A673 (cell line): Measurements from ENCODE around the gene EXOC4.

Experiments used
- EZH2 ChIP-seq: fragments of 200-600 bp; sonication (generic); IDR thresholded peaks from 2 replicates; pipeline ENCODE4 v1.6.1; 2017; ENCODE audit warnings: borderline replicate concordance, low read depth, mild to moderate bottlenecking, mixed read lengths, antibody characterized with exemption, low read length; ENCODE audit not compliant: poor library complexity, severe bottlenecking
- TF ChIP-seq, protein P1 (sequence below): fragments of 300-800, 200-600 bp; sonication (generic); conservative IDR thresholded peaks from 2 replicates; pipeline ENCODE4 v1.5.1; 2017; ENCODE audit warnings: low read depth, mild to moderate bottlenecking, antibody characterized with exemption, low read length, moderate library complexity, mixed read lengths

DNA sequence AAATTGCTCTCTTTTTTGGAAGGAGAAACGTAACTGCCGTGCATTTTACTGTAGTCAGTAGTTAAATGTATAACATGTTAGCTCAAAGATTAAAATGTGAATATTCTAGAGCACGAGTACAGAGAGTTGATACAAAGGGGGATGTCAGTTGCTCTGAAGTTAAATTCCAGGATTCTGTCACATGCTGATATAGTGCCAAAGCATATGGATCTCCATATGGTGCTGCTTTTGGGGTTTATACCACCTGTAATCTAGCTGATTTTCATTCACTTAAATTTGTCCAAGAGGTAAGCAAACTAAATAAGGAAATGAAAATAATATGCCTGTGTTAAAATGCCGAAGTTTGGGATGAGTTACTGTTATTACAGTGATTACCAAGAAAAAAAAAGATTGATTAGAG lies 298.6 kb downstream of the EXOC4 start:
- TF ChIP-seq, protein P1, sequence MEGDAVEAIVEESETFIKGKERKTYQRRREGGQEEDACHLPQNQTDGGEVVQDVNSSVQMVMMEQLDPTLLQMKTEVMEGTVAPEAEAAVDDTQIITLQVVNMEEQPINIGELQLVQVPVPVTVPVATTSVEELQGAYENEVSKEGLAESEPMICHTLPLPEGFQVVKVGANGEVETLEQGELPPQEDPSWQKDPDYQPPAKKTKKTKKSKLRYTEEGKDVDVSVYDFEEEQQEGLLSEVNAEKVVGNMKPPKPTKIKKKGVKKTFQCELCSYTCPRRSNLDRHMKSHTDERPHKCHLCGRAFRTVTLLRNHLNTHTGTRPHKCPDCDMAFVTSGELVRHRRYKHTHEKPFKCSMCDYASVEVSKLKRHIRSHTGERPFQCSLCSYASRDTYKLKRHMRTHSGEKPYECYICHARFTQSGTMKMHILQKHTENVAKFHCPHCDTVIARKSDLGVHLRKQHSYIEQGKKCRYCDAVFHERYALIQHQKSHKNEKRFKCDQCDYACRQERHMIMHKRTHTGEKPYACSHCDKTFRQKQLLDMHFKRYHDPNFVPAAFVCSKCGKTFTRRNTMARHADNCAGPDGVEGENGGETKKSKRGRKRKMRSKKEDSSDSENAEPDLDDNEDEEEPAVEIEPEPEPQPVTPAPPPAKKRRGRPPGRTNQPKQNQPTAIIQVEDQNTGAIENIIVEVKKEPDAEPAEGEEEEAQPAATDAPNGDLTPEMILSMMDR = no peak
- no peak for TF ChIP-seq EZH2
